ENCODE data around the gene STIM1. TPM values are rescaled to one million over a fixed set of nuclear protein-coding genes. Genes with fewer than 3 reads are reported as not detected.

STIM1 gene
- total and polyA plus RNA-seq, 10 of the 15 experiments (the other 5 are each of a cell fraction or from before 2014, with no cell fraction given) = 8.6 to 57.7 (median 29.3) TPM

DNA sequence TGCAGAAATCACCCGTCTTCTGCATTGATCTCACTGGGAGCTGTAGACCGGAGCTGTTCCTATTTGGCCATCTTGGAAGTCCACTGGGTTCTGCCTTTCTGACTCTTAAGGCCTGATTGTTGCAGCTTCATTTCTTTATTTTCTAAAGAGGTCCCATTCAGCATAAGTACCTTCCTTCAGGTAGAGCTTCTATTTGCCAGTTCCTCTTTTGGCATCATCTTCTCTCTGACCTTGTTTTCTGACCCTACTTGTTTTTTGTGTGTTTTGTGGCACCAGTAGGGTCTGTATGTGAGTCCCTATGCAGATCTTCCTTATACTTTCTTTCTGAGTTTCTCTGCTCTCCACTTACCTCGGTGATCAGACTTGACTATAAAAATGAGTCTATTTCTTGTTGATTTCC is 161.7 kb downstream of the STIM1 start:
- TF ChIP-seq SPI1 (IDR thresholded peaks at IDR 0.05; ENCODE audit: borderline replicate concordance, insufficient read depth, low read depth, low read length) (peak; percentile 47; the same call in 1 of the 2 replicates), ZBED1 (IDR thresholded peaks at IDR 0.05; ENCODE audit: borderline replicate concordance) (no peak), BACH1 (IDR thresholded peaks at IDR 0.05; ENCODE audit: borderline replicate concordance) (no peak), CBX3 (IDR thresholded peaks at IDR 0.05; ENCODE audit: borderline replicate concordance, low read depth) (no peak), CREM (IDR thresholded peaks at IDR 0.05; ENCODE audit: low read depth) (no peak), EED (IDR thresholded peaks at IDR 0.05; ENCODE audit: low read depth) (no peak), PAX5 (IDR thresholded peaks at IDR 0.05; ENCODE audit: borderline replicate concordance, low read depth, low read length) (no peak)
- TF ChIP-seq, protein P1, sequence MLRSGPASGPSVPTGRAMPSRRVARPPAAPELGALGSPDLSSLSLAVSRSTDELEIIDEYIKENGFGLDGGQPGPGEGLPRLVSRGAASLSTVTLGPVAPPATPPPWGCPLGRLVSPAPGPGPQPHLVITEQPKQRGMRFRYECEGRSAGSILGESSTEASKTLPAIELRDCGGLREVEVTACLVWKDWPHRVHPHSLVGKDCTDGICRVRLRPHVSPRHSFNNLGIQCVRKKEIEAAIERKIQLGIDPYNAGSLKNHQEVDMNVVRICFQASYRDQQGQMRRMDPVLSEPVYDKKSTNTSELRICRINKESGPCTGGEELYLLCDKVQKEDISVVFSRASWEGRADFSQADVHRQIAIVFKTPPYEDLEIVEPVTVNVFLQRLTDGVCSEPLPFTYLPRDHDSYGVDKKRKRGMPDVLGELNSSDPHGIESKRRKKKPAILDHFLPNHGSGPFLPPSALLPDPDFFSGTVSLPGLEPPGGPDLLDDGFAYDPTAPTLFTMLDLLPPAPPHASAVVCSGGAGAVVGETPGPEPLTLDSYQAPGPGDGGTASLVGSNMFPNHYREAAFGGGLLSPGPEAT (IDR thresholded peaks at IDR 0.05; ENCODE audit: low read depth) = no peak
- no peak for FAIRE-seq
- DNase-seq (ENCODE audit: low read depth, low spot score) = no peak
- no peak overlapping the region for H3K27ac ChIP-seq (ENCODE audit: control insufficient read depth, insufficient read depth)
- whole genome bisulfite sequencing (ENCODE audit: insufficient coverage, insufficient replicate concordance, low lambda C conversion rate, missing lambda C conversion rate) = 77% methylated on average over 3 of the region's 3 CpGs
- H3K4me3 ChIP-seq = no peak overlapping the region
- H3K79me2 ChIP-seq (ENCODE audit: control insufficient read depth, insufficient read depth, low read length) = peaks cover 2% of the 10 kb centered on the region
- RAD21 ChIA-PET (ENCODE audit: unreplicated experiment) = interaction anchor here (1.5 kb wide), 1 partner anchor 162 kb away, joined by 4 read pairs; the partner anchor contains the start of gene STIM1
- H3K27me3 ChIP-seq (replicated peaks in 1 of 2; ENCODE audit: control insufficient read depth in 2 of 2, insufficient read depth in 2 of 2, low read length in 1 of 2) = no peaks in the 10 kb centered on the region
- no peak overlapping the region for H3K4me2 ChIP-seq (ENCODE audit: control insufficient read depth, insufficient read depth)
- H3K36me3 ChIP-seq (ENCODE audit: control insufficient read depth in 2 of 2, insufficient read depth in 2 of 2, low read length in 1 of 2) = no peaks in the 10 kb centered on the region
- BruUV-seq (replicated peaks) = no TSS peak
- in situ Hi-C loops (cut with MboI) (no loop called here), intact Hi-C loops (cut with micrococcal nuclease; ENCODE audit: unreplicated experiment) (no loop called here)
- no peaks in the 10 kb centered on the region; the same call in 2 of the 3 replicates for H3K9me3 ChIP-seq (replicated peaks; ENCODE audit: control insufficient read depth, insufficient read depth, low read length)
- ATAC-seq = no peak
- H4K20me1 ChIP-seq (ENCODE audit: control insufficient read depth, insufficient read depth) = no peaks in the 10 kb centered on the region
- H3K4me1 ChIP-seq (ENCODE audit: control insufficient read depth, insufficient read depth, low read length) = no peaks in the 10 kb centered on the region
- POLR2A ChIA-PET = no interaction called here
- no peak overlapping the region for H3K9ac ChIP-seq (ENCODE audit: control insufficient read depth, insufficient read depth, low read length)
- no peak overlapping the region for H2AFZ ChIP-seq (ENCODE audit: control insufficient read depth, low read depth, low read length)
- CTCF ChIA-PET = no interaction called here
- SMC1A ChIA-PET (ENCODE audit: uncharacterized antibody, unreplicated experiment) = interaction anchor here (1.6 to 1.7 kb wide), 2 partner anchors 50 to 168 kb away, joined by 4 read pairs; no protein-coding TSS in a partner anchor

Measured in GM12878 (cell line).